GM21825 (cell line): ENCODE results near the gene SERINC3.
"Not testable (repeated sequence)": the region's sequence is repeated elsewhere in the genome, so short reads cannot be mapped to it uniquely, and the experiment has no call there.

Experiments
- ATAC-seq: cut with Tn5 transposase; IDR thresholded peaks from one replicate; pipeline ENCODE4 v1.9.1; 2021; ENCODE audit warnings: mild to moderate bottlenecking, moderate library complexity; ENCODE audit not compliant: unreplicated experiment

The SERINC3 gene

DNA sequence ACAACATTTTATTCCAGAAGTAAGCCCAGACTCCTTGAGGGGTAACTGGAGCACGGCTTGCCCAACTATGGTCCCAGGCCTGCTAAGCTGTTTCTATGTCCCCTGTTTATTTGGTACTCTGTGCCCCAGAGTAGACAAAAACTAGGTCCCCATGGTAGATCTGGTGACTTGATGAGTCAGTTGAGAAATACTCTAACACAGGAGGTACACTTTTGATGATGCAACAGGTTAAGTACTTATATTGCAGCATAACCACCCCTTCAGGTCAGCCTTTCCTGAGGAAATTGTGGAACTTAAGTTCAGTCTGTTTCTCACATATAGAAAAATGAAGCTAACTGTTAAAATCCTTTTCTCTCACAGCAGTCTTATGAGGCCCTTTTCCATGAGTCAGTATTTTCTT lies 26.6 kb downstream of the SERINC3 start:
- no peak for ATAC-seq

GRCh38 chr20:44494681-44495080 lies 27.2 kb downstream of the SERINC3 start:
- no peak for ATAC-seq

- ATAC-seq: no peak
Observed at GRCh38 chr20:44494266-44494665, 27.6 kb downstream of the SERINC3 start.

GRCh38 chr20:44491635-44492395 lies 30.1 kb downstream of the SERINC3 start:
- no peak for ATAC-seq

DNA sequence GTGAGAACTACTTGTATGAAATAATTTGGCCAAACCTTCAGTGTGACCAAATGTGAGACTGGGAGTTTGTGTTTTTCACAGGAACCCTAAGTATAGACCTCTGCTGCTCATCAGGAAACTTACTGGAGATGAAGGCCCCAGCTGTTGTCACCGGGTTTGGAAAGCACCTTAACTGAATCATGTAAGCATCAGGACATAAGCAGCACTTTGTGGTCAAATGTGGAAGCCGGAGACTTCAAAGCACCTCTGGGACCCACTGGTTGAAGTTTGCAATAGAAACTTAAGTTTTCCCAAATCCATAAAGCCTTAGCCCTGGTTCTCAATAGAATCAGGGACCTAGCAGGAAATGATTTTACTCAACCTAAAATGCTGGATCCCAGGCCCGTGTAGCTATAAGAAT lies 31.9 kb downstream of the SERINC3 start:
- ATAC-seq: no peak

GRCh38 chr20:44489223-44489622 lies 32.6 kb downstream of the SERINC3 start:
- ATAC-seq: no peak

GRCh38 chr20:44488551-44488950 lies 33.3 kb downstream of the SERINC3 start:
- no peak for ATAC-seq

DNA sequence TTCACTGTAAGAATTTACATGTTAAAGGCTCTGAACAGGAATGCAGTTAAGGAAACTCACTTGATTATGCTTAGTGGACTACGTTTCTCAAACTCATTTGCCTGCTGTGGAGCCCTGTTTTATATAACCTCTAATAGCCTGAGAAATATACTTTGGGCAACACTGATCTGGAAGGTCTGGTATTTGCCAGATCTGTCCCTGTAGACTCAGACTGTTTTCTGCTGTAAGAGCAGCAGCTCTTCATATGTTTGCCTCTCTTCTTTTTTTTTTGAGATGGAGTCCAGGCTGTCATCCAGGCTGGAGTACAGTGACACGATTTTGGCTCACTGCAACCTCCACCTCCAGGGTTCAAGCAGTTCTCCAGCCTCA lies 36.1 kb downstream of the SERINC3 start:
- no peak for ATAC-seq

DNA sequence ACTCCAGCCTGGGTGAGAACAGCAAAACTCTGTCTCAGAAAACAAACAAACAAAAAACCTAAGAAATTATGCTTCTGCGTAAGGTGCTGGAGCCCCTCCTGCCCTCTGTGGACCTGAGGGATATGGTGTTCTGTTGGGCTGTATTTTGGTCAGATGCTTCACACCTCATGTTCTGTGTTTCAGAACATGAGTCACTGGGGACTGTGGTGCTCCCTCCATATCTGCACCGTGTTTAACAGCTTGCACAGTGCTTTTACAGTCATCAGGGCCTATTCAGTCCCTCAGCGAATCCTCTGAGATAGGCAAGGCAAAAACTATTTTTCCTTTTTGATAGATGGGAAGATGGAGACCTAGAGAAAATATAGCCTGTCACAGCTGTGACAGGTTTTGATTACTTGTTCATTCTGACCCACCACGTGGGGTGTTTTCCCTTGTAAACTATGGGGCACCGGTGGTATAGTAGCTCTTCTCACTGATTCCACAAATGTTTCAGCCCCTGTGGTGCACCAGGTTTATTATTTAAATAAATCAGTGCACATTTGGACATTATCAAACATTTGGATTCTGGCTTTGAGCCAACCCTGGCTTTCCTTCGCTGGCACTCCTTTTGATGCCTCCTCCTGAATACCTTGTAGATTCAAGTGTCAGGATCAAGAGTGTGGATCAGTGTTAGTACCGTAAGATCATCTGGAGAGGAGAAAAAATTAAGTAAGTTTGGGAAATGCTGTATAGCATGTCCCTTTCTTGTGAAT lies 36.6 kb downstream of the SERINC3 start:
- ATAC-seq: no peak

DNA sequence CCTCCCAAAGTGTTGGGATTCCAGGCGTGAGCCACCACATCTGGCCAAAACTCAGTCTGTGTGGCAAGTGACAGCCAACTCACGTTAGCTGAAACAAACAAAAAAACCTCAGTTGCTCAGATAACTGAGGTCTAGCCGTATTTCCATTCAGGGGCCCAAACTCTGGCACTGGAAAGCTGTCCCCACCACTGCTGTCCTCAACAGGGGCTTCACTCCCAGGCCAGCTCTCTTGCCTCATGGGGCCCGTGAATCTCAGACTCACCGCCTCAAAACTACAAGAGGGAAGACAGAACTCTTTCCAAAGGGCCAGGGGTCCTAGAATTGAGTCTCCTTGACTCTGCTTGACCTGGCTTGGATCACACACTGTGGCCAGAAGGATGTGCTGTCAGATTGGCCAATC lies 38.8 kb downstream of the SERINC3 start:
- no peak for ATAC-seq

GRCh38 chr20:44481719-44482416 lies 40.0 kb downstream of the SERINC3 start:
- no peak for ATAC-seq

GRCh38 chr20:44480097-44480496 lies 41.8 kb downstream of the SERINC3 start:
- no peak for ATAC-seq

DNA sequence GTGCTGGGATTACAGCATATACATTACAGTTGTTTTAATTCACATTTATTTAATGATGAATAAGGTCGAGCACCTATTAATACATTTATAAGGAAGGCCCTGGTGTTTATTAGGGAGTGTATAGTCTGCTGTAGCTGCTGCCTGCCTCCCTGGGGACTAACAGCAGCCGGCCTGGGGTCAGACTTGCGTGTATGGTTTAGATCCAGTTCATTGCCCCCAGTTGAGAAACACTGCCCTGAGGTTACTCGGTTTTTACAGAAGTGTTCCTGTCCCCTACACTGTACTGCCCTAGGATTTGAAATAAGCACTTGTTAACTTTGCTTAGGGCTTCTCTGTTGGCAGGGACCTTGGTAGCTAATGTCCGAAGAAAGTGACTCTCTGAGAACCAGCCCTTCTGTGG lies 42.2 kb downstream of the SERINC3 start:
- no peak for ATAC-seq

DNA sequence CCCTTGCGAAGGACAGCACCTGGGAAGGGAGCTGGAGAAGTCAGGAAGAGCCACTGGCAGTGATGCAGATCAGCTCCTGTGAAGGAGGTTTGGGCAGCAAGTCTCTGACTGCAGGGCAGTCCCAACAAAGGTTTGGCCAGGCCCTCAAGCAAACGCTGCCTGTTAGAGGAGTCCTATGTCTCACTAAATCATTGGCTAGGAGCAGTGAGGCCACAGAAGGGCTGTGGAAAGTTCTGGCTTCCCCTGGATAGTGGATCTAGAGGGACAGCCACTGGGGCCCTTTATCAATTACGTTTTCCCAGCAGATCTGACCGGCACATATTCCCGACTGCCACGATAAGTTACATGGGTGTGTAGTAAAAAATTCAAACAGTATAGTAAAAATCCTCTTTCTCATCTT lies 43.7 kb downstream of the SERINC3 start:
- ATAC-seq: no peak

GRCh38 chr20:44477151-44477550 lies 44.7 kb downstream of the SERINC3 start:
- ATAC-seq: no peak

GRCh38 chr20:44475694-44476560 lies 45.9 kb downstream of the SERINC3 start, which contains the start of gene TTPAL:
TSS of gene TTPAL (plus strand) at chr20:44475874. CDS start at chr20:44480000, 4,126 bp downstream.
- peak; percentile 85 for ATAC-seq

GRCh38 chr20:44475372-44475693 lies 46.5 kb downstream of the SERINC3 start:
- no peak for ATAC-seq

DNA sequence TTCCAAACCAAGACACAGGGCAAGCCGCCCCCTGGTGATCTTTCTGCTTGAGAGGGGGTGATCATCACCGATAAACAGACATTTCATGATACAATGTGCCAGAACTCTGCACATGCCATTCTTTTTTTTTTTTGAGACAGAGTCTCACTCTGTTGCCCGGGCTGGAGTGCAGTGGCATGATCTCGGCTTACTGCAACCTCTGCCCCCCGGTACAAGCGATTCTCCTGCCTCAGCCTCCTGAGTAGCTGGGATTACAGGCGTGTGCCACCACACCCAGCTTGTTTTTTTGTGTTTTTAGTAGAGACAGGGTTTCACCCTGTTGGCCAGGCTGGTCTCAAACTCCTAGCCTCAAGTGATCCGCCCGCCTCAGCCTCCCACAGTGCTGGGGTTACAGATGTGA lies 49.6 kb downstream of the SERINC3 start:
- not testable (repeated sequence) for ATAC-seq

DNA sequence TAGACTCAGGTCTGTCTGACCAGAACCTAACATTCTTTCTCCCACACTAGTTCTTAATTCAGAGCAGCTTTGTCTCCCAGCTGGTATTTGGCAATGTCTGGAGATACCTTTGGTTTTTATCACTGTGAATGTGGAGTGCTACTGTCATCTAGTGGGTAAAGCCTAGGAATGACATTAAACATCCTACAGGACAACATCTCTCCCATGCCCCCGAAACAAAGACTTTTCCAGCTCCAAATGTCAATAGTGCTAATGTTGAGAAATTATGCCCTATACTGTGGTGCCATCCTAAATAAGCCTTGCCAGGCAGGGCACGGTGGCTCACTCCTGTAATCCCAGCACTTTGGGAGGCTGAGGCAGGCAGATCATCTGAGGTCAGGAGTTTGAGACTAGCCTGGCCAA lies 50.4 kb downstream of the SERINC3 start:
- ATAC-seq: no peak

DNA sequence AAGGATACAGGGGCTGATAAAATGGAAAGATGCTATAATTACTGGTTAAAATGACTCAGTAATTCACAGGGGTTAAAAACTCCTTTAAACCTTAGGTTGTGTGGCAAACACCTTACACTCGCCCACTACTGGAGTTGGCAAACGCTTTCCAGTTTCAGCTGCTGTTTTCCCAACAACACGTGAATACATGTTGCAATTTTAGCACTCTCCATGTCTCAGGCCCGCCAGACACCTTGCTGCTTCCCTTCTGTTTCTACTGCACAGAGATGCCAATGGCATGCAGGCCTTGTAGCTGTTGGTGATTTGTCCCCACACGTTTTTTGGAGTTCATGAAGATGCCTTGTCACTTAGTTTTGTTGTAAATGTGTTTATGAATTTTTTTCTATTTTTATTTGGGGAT lies 51.5 kb downstream of the SERINC3 start:
- no peak for ATAC-seq
